ENCODE results near the gene RAC2.

Gene RAC2

DNA sequence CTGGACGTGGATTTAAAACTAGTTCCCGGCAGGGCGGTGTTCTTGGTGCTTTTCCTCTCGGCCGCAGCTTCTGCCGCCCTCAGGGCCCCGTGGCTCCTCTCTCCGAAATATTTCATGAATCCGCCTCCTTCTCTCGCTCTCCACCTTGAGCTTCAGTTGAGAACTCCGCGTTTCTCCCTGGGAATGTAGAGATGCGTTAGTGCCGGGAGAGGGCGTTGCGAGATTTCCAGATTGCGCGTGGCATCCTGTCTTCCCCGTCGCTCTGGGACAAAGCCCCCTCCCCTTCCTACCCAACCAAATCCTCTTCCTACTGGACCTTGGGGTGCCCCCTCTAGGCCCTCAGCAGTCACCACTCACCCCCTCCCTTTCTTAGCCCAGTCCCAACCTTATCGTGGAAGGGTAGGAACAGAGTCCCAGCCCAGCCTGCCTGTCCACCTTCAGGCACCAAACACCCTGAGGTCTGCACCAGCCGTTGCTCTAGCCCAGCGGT lies 15.5 kb upstream of the RAC2 start:
- H3K14ac ChIP-seq (ENCODE audit: low read length in 2 of 2) = no peak overlapping the region
- H2BK12ac ChIP-seq (ENCODE audit: low read length in 2 of 2) = peak overlapping the region; percentile 90 to 95
- peak overlapping the region; percentile 90 to 97 for H3K18ac ChIP-seq (ENCODE audit: low read depth in 1 of 2, low read length in 2 of 2)
- no peak overlapping the region for H3K23ac ChIP-seq (ENCODE audit: low read length in 2 of 2)
- H4K8ac ChIP-seq (ENCODE audit: low read length) = peak overlapping the region; percentile 20
- no peaks in the 10 kb centered on the region for H3K36me3 ChIP-seq (ENCODE audit: control insufficient read depth in 1 of 2, insufficient read depth in 2 of 2, low read depth in 1 of 2, low read length in 2 of 2)
- H3K79me1 ChIP-seq (replicated peaks; ENCODE audit: low read length, poor library complexity, severe bottlenecking) = no peaks in the 10 kb centered on the region
- H2BK15ac ChIP-seq (ENCODE audit: low read depth, poor library complexity, severe bottlenecking) = peak overlapping the region; percentile 70
- peak overlapping the region; percentile 77 for H3K4me2 ChIP-seq (ENCODE audit: low read length, poor library complexity, severe bottlenecking)
- DNase-seq = peak; percentile 70
- WGBS = 5% methylated on average over 18 of the region's 23 CpGs
- peak overlapping the region; percentile 55 for H3K9ac ChIP-seq (ENCODE audit: low read length)
- H2AFZ ChIP-seq (ENCODE audit: low read depth, low read length) = peak overlapping the region; percentile 87
- peak overlapping the region in 1 of 2 experiments; percentile 23 for H3K4me3 ChIP-seq (ENCODE audit: insufficient read depth in 1 of 2, low read depth in 1 of 2, low read length in 2 of 2)
- H3K27me3 ChIP-seq (ENCODE audit: control insufficient read depth in 1 of 2, insufficient read depth in 1 of 2, low read length in 2 of 2) = peaks cover 0 to 71% of the 10 kb centered on the region in 2 experiments
- H2BK5ac ChIP-seq (ENCODE audit: low read depth, low read length, poor library complexity, severe bottlenecking) = no peak overlapping the region
- H3K27ac ChIP-seq (ENCODE audit: low read length, poor library complexity, severe bottlenecking) = no peak overlapping the region
- H2BK120ac ChIP-seq (ENCODE audit: low read depth, low read length) = no peak overlapping the region
- peak overlapping the region; percentile 87 for H4K91ac ChIP-seq (ENCODE audit: low read length)
- H3K9me3 ChIP-seq (ENCODE audit: control insufficient read depth, low read length) = peaks cover 12% of the 10 kb centered on the region
- H3K4ac ChIP-seq (ENCODE audit: low read depth in 1 of 2, low read length in 2 of 2) = peak overlapping the region in 1 of 2 experiments; percentile 24
- H3K4me1 ChIP-seq (ENCODE audit: control insufficient read depth, insufficient read depth, low read depth, low read length) = peaks cover 8% of the 10 kb centered on the region
- no peak overlapping the region for H2AK5ac ChIP-seq (ENCODE audit: low read length, severe bottlenecking)

DNA sequence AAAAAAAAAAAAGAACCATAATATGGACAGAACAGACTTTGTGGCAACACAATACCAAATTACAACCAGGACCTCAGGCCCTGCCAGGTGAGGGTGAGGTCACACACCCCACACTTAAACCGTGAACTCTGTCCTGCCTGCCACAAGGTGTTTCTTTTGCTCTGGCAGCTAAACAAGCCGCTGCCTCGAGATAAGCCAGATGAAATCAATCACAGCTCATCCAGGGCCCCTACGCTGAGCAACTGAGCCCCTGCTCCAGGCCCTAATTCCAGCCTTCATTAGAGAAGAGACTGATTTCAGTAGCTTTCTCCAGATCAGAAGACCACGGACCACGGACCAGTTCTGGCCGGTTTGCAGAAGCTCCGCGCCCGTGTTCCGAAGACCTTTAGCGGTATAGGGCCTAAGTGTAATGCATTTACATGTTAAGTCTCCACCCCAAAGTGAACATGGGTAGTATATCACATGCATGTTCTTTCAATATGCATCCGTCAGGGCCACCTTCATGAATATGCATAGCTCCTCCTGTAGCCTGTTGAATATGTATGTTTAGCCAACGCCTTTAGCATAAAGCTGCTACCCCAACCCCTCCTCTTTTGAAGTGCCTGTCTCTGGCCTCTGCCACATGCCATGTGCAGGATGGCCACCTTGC lies 14.8 kb upstream of the RAC2 start:
- Histone ChIP-seq H3K14ac (ENCODE audit: low read length in 2 of 2) (no peak overlapping the region), H2AFZ (ENCODE audit: low read depth, low read length) (no peak overlapping the region), H3K23ac (ENCODE audit: low read length in 2 of 2) (no peak overlapping the region), H2BK15ac (ENCODE audit: low read depth, poor library complexity, severe bottlenecking) (no peak overlapping the region), H3K18ac (ENCODE audit: low read depth in 1 of 2, low read length in 2 of 2) (peak overlapping the region in 1 of 2 experiments; percentile 9), H4K91ac (ENCODE audit: low read length) (no peak overlapping the region), H2BK5ac (ENCODE audit: low read depth, low read length, poor library complexity, severe bottlenecking) (no peak overlapping the region), H2AK5ac (ENCODE audit: low read length, severe bottlenecking) (no peak overlapping the region), H3K27ac (ENCODE audit: low read length, poor library complexity, severe bottlenecking) (no peak overlapping the region), H3K36me3 (ENCODE audit: control insufficient read depth in 1 of 2, insufficient read depth in 2 of 2, low read depth in 1 of 2, low read length in 2 of 2) (no peaks in the 10 kb centered on the region), H3K4me3 (ENCODE audit: insufficient read depth in 1 of 2, low read depth in 1 of 2, low read length in 2 of 2) (no peak overlapping the region), H3K79me1 (replicated peaks; ENCODE audit: low read length, poor library complexity, severe bottlenecking) (no peaks in the 10 kb centered on the region), H2BK12ac (ENCODE audit: low read length in 2 of 2) (peak overlapping the region; percentile 55 to 64), H4K8ac (ENCODE audit: low read length) (peak overlapping the region; percentile 27), H3K4me1 (ENCODE audit: control insufficient read depth, insufficient read depth, low read depth, low read length) (peaks cover 9% of the 10 kb centered on the region), H3K9me3 (ENCODE audit: control insufficient read depth, low read length) (peaks cover 5% of the 10 kb centered on the region), H3K9ac (ENCODE audit: low read length) (peak overlapping the region; percentile 55), H2BK120ac (ENCODE audit: low read depth, low read length) (no peak overlapping the region), H3K4me2 (ENCODE audit: low read length, poor library complexity, severe bottlenecking) (peak overlapping the region; percentile 77), H3K27me3 (ENCODE audit: control insufficient read depth in 1 of 2, insufficient read depth in 1 of 2, low read length in 2 of 2) (peaks cover 0 to 71% of the 10 kb centered on the region in 2 experiments), H3K4ac (ENCODE audit: low read depth in 1 of 2, low read length in 2 of 2) (no peak overlapping the region)
- 78% methylated on average over 14 of the region's 14 CpGs for WGBS
- DNase-seq = no peak

DNA sequence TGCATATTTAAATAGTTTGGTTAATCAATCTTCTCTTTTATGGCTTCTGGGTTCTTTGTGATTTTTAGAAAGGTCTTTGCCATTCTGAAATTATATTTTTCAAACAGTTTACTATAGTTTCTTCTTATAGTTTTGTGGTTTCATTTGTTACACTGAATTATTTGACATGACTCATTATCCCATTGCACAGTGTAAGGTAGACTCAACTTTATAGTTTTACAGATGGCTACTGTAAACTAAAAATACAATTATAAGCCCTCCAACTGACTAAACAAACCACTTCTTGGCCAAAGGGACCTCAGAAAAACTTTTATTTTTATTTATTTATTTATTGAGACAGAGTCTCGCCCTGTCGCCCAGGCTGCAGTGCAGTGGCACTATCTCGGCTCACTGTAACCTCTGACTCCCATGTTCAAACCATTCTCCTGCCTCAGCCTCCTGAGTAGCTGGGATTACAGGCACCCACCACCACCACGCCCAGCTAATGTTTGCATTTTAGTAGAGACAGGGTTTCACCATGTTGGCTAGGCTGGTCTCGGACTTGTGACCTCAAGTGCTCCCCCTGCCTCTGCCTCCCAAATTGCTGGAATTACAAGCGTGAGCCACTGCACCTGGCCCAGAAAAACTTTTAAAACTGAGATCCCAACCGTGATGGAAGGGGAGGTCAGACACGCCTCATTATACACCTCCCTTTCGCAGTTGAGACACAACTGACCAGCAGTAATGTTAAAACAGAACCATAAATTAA lies 14.1 kb upstream of the RAC2 start:
- no peak overlapping the region for H3K4me2 ChIP-seq (ENCODE audit: low read length, poor library complexity, severe bottlenecking)
- no peak overlapping the region for H2AFZ ChIP-seq (ENCODE audit: low read depth, low read length)
- peaks cover 0 to 73% of the 10 kb centered on the region in 2 experiments for H3K27me3 ChIP-seq (ENCODE audit: control insufficient read depth in 1 of 2, insufficient read depth in 1 of 2, low read length in 2 of 2)
- no peak overlapping the region for H3K4me3 ChIP-seq (ENCODE audit: insufficient read depth in 1 of 2, low read depth in 1 of 2, low read length in 2 of 2)
- no peak overlapping the region for H3K14ac ChIP-seq (ENCODE audit: low read length in 2 of 2)
- H3K27ac ChIP-seq (ENCODE audit: low read length, poor library complexity, severe bottlenecking) = no peak overlapping the region
- H4K8ac ChIP-seq (ENCODE audit: low read length) = no peak overlapping the region
- no peak for DNase-seq
- no peak overlapping the region for H2BK12ac ChIP-seq (ENCODE audit: low read length in 2 of 2)
- H3K9me3 ChIP-seq (ENCODE audit: control insufficient read depth, low read length) = no peaks in the 10 kb centered on the region
- no peak overlapping the region for H3K4ac ChIP-seq (ENCODE audit: low read depth in 1 of 2, low read length in 2 of 2)
- H3K23ac ChIP-seq (ENCODE audit: low read length in 2 of 2) = no peak overlapping the region
- no peaks in the 10 kb centered on the region for H3K36me3 ChIP-seq (ENCODE audit: control insufficient read depth in 1 of 2, insufficient read depth in 2 of 2, low read depth in 1 of 2, low read length in 2 of 2)
- no peak overlapping the region for H4K91ac ChIP-seq (ENCODE audit: low read length)
- H2BK120ac ChIP-seq (ENCODE audit: low read depth, low read length) = no peak overlapping the region
- peaks cover 9% of the 10 kb centered on the region for H3K4me1 ChIP-seq (ENCODE audit: control insufficient read depth, insufficient read depth, low read depth, low read length)
- H2BK5ac ChIP-seq (ENCODE audit: low read depth, low read length, poor library complexity, severe bottlenecking) = no peak overlapping the region
- 90% methylated on average over 9 of the region's 9 CpGs for WGBS
- H3K79me1 ChIP-seq (replicated peaks; ENCODE audit: low read length, poor library complexity, severe bottlenecking) = no peaks in the 10 kb centered on the region
- H2BK15ac ChIP-seq (ENCODE audit: low read depth, poor library complexity, severe bottlenecking) = no peak overlapping the region
- H3K18ac ChIP-seq (ENCODE audit: low read depth in 1 of 2, low read length in 2 of 2) = no peak overlapping the region
- H3K9ac ChIP-seq (ENCODE audit: low read length) = no peak overlapping the region
- no peak overlapping the region for H2AK5ac ChIP-seq (ENCODE audit: low read length, severe bottlenecking)

DNA sequence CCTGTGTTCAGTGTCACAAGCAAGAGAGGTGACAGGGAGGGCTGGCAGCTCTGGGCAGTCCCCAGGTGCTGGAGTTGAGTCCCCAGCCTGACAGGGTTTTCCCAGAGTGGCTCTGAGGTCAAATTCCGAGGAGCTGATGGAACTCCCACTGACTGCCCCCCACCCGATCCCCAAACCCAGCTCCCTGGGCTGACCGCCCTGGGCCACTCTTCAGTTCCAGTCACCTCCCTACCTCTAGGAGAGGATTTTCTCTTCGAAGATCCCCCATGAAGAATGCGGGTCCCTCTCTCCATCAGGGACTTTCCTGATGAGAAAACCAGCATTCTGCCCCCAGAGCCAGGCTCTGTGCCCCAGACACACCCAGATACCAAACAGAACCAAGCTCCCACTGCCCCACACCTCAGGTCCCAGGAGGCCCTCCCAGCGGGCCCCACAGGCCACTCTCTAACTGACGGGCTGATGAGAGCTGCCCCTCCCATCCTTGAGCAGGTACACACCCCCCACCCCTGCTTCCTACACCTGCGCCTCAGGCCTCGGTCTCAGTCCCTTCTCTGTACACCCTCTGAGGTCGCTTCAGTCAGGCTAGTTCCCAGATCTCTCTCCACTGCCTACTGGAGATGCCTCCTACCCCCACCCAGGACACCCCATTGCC lies 12.1 kb upstream of the RAC2 start:
- Histone ChIP-seq H4K8ac (ENCODE audit: low read length) (peak overlapping the region; percentile 28), H3K36me3 (ENCODE audit: control insufficient read depth in 1 of 2, insufficient read depth in 2 of 2, low read depth in 1 of 2, low read length in 2 of 2) (no peaks in the 10 kb centered on the region), H2AK5ac (ENCODE audit: low read length, severe bottlenecking) (peak overlapping the region; percentile 40), H2AFZ (ENCODE audit: low read depth, low read length) (no peak overlapping the region), H3K4ac (ENCODE audit: low read depth in 1 of 2, low read length in 2 of 2) (no peak overlapping the region), H3K4me1 (ENCODE audit: control insufficient read depth, insufficient read depth, low read depth, low read length) (peaks cover 11% of the 10 kb centered on the region), H3K9me3 (ENCODE audit: control insufficient read depth, low read length) (no peaks in the 10 kb centered on the region), H2BK15ac (ENCODE audit: low read depth, poor library complexity, severe bottlenecking) (peak overlapping the region; percentile 76), H2BK120ac (ENCODE audit: low read depth, low read length) (no peak overlapping the region), H3K79me1 (replicated peaks; ENCODE audit: low read length, poor library complexity, severe bottlenecking) (no peaks in the 10 kb centered on the region), H3K4me3 (ENCODE audit: insufficient read depth in 1 of 2, low read depth in 1 of 2, low read length in 2 of 2) (no peak overlapping the region), H3K27me3 (ENCODE audit: control insufficient read depth in 1 of 2, insufficient read depth in 1 of 2, low read length in 2 of 2) (peaks cover 0 to 61% of the 10 kb centered on the region in 2 experiments), H3K4me2 (ENCODE audit: low read length, poor library complexity, severe bottlenecking) (no peak overlapping the region), H3K23ac (ENCODE audit: low read length in 2 of 2) (peak overlapping the region in 1 of 2 experiments; percentile 86), H2BK12ac (ENCODE audit: low read length in 2 of 2) (peak overlapping the region in 1 of 2 experiments; percentile 60), H3K27ac (ENCODE audit: low read length, poor library complexity, severe bottlenecking) (no peak overlapping the region), H4K91ac (ENCODE audit: low read length) (peak overlapping the region; percentile 11), H2BK5ac (ENCODE audit: low read depth, low read length, poor library complexity, severe bottlenecking) (no peak overlapping the region), H3K14ac (ENCODE audit: low read length in 2 of 2) (no peak overlapping the region), H3K18ac (ENCODE audit: low read depth in 1 of 2, low read length in 2 of 2) (peak overlapping the region in 1 of 2 experiments; percentile 49), H3K9ac (ENCODE audit: low read length) (no peak overlapping the region)
- DNase-seq = no peak
- 88% methylated on average over 10 of the region's 10 CpGs for WGBS
